ENCODE measurements around the gene GFI1.

GRCh38 chr1:92473781-92474495 is 12.8 kb downstream of the GFI1 start:
- TF ChIP-seq, protein P1, sequence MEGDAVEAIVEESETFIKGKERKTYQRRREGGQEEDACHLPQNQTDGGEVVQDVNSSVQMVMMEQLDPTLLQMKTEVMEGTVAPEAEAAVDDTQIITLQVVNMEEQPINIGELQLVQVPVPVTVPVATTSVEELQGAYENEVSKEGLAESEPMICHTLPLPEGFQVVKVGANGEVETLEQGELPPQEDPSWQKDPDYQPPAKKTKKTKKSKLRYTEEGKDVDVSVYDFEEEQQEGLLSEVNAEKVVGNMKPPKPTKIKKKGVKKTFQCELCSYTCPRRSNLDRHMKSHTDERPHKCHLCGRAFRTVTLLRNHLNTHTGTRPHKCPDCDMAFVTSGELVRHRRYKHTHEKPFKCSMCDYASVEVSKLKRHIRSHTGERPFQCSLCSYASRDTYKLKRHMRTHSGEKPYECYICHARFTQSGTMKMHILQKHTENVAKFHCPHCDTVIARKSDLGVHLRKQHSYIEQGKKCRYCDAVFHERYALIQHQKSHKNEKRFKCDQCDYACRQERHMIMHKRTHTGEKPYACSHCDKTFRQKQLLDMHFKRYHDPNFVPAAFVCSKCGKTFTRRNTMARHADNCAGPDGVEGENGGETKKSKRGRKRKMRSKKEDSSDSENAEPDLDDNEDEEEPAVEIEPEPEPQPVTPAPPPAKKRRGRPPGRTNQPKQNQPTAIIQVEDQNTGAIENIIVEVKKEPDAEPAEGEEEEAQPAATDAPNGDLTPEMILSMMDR (IDR thresholded peaks at IDR 0.05), result no peak
- TF ChIP-seq EP300 (IDR thresholded peaks at IDR 0.05) (no peak), POLR2A (IDR thresholded peaks at IDR 0.05) (no peak)

Data from tibial nerve (tissue), 4 donors.